Measurements from ENCODE around the gene WWTR1. TPM values are rescaled to one million over a fixed set of nuclear protein-coding genes. Genes with fewer than 3 reads are reported as not detected.

WWTR1 gene
- polyA plus RNA-seq, 2 of the 4 experiments (the other 2 are of a cell fraction) = 99.7 to 164 TPM

DNA sequence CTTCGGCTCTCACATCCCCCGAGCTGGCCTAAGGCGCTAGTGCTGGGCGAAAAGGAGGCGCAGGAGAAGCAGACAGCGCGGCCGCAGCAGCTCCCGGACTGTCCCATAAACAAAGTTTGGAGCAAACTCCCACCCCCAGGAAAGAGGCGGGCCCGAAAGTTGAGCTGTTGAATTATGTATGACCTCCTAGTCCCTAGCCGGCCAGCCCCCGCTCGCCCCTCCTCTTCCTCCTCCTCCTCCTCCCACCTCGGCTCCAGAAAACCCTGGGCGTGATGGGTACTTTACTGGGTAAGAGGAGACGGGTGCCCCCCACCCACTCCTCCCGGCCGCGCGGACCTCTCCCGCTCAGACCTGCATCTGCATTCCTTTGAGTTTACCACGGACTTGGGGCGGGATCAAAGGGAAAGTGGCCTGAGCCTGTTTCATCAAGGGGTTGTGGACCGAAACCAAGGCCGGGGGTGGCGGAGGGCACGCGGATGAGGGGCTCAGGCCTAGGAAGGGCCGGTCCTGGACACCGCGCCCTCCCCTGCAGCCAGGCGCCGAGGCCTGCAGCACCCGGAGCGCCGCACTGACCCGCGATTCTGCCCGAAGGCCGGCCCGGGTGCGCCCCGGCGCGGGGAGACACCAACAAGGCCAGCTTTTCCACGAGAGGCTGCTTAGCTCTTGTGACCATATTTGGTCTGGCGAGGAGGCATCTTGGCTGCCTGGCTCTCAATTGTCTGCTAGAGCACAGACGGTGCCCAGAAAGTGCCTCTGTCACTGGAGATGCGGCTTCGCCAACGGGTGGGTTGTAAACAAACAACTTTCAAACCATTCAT lies at the start of gene WWTR1 (continued):
- TF ChIP-seq, protein P1, sequence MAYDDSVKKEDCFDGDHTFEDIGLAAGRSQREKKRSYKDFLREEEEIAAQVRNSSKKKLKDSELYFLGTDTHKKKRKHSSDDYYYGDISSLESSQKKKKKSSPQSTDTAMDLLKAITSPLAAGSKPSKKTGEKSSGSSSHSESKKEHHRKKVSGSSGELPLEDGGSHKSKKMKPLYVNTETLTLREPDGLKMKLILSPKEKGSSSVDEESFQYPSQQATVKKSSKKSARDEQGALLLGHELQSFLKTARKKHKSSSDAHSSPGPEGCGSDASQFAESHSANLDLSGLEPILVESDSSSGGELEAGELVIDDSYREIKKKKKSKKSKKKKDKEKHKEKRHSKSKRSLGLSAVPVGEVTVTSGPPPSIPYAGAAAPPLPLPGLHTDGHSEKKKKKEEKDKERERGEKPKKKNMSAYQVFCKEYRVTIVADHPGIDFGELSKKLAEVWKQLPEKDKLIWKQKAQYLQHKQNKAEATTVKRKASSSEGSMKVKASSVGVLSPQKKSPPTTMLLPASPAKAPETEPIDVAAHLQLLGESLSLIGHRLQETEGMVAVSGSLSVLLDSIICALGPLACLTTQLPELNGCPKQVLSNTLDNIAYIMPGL (CRISPR knock-in tag; IDR thresholded peaks at IDR 0.05; ENCODE audit: borderline replicate concordance) = peak; percentile 91; the same call in 1 of the 2 replicates
- TF ChIP-seq FOXS1 (CRISPR knock-in tag; IDR thresholded peaks at IDR 0.05) = 0 out of 2 replicates have a peak, but pooled peaks have one; percentile 31
- TF ChIP-seq ZC3H11A (IDR thresholded peaks at IDR 0.05) = no peak
- no peak for TF ChIP-seq SREBF2 (IDR thresholded peaks at IDR 0.05)
- TF ChIP-seq, protein P2, sequence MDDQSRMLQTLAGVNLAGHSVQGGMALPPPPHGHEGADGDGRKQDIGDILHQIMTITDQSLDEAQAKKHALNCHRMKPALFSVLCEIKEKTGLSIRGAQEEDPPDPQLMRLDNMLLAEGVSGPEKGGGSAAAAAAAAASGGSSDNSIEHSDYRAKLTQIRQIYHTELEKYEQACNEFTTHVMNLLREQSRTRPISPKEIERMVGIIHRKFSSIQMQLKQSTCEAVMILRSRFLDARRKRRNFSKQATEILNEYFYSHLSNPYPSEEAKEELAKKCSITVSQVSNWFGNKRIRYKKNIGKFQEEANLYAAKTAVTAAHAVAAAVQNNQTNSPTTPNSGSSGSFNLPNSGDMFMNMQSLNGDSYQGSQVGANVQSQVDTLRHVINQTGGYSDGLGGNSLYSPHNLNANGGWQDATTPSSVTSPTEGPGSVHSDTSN (IDR thresholded peaks at IDR 0.05) = peak; percentile 1; the same call in 1 of the 2 replicates
- no peak for TF ChIP-seq EP300 (IDR thresholded peaks at IDR 0.05)
- TF ChIP-seq, protein P3, sequence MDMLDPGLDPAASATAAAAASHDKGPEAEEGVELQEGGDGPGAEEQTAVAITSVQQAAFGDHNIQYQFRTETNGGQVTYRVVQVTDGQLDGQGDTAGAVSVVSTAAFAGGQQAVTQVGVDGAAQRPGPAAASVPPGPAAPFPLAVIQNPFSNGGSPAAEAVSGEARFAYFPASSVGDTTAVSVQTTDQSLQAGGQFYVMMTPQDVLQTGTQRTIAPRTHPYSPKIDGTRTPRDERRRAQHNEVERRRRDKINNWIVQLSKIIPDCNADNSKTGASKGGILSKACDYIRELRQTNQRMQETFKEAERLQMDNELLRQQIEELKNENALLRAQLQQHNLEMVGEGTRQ (IDR thresholded peaks at IDR 0.05) = no peak
- TF ChIP-seq, protein P4, sequence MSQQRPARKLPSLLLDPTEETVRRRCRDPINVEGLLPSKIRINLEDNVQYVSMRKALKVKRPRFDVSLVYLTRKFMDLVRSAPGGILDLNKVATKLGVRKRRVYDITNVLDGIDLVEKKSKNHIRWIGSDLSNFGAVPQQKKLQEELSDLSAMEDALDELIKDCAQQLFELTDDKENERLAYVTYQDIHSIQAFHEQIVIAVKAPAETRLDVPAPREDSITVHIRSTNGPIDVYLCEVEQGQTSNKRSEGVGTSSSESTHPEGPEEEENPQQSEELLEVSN (IDR thresholded peaks at IDR 0.05; ENCODE audit: borderline replicate concordance, low read depth) = peak; percentile 59; the same call in 1 of the 2 replicates
- TF ChIP-seq, protein P5, sequence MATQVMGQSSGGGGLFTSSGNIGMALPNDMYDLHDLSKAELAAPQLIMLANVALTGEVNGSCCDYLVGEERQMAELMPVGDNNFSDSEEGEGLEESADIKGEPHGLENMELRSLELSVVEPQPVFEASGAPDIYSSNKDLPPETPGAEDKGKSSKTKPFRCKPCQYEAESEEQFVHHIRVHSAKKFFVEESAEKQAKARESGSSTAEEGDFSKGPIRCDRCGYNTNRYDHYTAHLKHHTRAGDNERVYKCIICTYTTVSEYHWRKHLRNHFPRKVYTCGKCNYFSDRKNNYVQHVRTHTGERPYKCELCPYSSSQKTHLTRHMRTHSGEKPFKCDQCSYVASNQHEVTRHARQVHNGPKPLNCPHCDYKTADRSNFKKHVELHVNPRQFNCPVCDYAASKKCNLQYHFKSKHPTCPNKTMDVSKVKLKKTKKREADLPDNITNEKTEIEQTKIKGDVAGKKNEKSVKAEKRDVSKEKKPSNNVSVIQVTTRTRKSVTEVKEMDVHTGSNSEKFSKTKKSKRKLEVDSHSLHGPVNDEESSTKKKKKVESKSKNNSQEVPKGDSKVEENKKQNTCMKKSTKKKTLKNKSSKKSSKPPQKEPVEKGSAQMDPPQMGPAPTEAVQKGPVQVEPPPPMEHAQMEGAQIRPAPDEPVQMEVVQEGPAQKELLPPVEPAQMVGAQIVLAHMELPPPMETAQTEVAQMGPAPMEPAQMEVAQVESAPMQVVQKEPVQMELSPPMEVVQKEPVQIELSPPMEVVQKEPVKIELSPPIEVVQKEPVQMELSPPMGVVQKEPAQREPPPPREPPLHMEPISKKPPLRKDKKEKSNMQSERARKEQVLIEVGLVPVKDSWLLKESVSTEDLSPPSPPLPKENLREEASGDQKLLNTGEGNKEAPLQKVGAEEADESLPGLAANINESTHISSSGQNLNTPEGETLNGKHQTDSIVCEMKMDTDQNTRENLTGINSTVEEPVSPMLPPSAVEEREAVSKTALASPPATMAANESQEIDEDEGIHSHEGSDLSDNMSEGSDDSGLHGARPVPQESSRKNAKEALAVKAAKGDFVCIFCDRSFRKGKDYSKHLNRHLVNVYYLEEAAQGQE (IDR thresholded peaks at IDR 0.05) = no peak
- no peak for TF ChIP-seq NPAS2 (CRISPR knock-in tag; IDR thresholded peaks at IDR 0.05; ENCODE audit: borderline replicate concordance)
- no peak for TF ChIP-seq FOSL2 (IDR thresholded peaks at IDR 0.05)
- TF ChIP-seq FOSL2 (CRISPR knock-in tag; IDR thresholded peaks at IDR 0.05) = no peak
- TF ChIP-seq JUN (IDR thresholded peaks at IDR 0.05) = peak; percentile 17 to 88; a peak in 3 of 5 replicates
- TF ChIP-seq ZNF302 (CRISPR knock-in tag; IDR thresholded peaks at IDR 0.05) = 0 out of 2 replicates have a peak, but pooled peaks have one; percentile 47
- no peak; the same call in none of the 3 replicates for TF ChIP-seq SMC3 (IDR thresholded peaks at IDR 0.05)

DNA sequence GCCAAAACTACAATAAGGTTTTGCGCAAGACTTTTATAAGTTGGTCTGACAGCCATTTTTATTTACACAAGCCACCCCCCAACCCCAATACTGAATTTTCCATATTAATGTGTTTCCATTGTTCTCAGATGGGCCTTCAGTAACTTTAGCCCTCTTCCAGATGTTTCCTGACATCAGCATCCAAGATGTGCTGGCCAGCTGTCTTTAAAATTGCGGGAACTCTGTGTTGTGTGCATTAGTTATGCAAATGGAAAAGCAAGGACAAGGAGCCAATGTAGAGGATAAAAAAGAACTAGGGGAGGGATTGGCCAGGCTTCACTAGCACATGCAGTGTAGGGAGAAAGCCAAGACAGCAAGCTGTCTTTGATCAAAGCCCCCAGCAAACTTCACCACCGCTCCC lies 49.1 kb upstream of the WWTR1 start:
- no peaks in the 10 kb centered on the region for H3K9me3 ChIP-seq
- 0 out of 3 replicates have a peak, but pooled peaks cover 5% of the 10 kb centered on the region for H3K4me1 ChIP-seq
- FAIRE-seq (no peak), ATAC-seq (no peak), DNase-seq (ENCODE audit: low read depth in 1 of 2, low spot score in 1 of 2) (no peak)
- no peak overlapping the region for H3K27ac ChIP-seq
- ChIA-PET CTCF (interaction anchor here (1.1 to 5.2 kb wide), 2 partner anchors 11 to 111 kb away, joined by 3 to 22 read pairs; no protein-coding TSS in a partner anchor), POLR2A (no interaction called here)
- no peak overlapping the region for H3K4me2 ChIP-seq
- WGBS (ENCODE audit: missing lambda C conversion rate) = 95% methylated on average over 3 of the region's 3 CpGs
- H3K4me3 ChIP-seq = no peak overlapping the region
- TF ChIP-seq, protein P5 (IDR thresholded peaks at IDR 0.05) = no peak
- TF ChIP-seq ESRRA (IDR thresholded peaks at IDR 0.05; ENCODE audit: borderline replicate concordance, low read length) (no peak), HOXB13 (CRISPR knock-in tag; IDR thresholded peaks at IDR 0.05; ENCODE audit: low read depth) (no peak), JUNB (IDR thresholded peaks at IDR 0.05) (no peak), TP53 (CRISPR knock-in tag; IDR thresholded peaks at IDR 0.05) (no peak), CEBPB (IDR thresholded peaks at IDR 0.05) (no peak), ZFP36 (IDR thresholded peaks at IDR 0.05; ENCODE audit: borderline replicate concordance, partially characterized antibody) (no peak), TFCP2L1 (CRISPR knock-in tag; IDR thresholded peaks at IDR 0.05) (no peak), FOSL2 (IDR thresholded peaks at IDR 0.05) (no peak), FOSL2 (CRISPR knock-in tag; IDR thresholded peaks at IDR 0.05) (no peak), GATA3 (IDR thresholded peaks at IDR 0.05; ENCODE audit: borderline replicate concordance) (no peak), NPAS2 (CRISPR knock-in tag; IDR thresholded peaks at IDR 0.05; ENCODE audit: borderline replicate concordance) (no peak), JUN (IDR thresholded peaks at IDR 0.05) (no peak)
- TF ChIP-seq, protein P6, sequence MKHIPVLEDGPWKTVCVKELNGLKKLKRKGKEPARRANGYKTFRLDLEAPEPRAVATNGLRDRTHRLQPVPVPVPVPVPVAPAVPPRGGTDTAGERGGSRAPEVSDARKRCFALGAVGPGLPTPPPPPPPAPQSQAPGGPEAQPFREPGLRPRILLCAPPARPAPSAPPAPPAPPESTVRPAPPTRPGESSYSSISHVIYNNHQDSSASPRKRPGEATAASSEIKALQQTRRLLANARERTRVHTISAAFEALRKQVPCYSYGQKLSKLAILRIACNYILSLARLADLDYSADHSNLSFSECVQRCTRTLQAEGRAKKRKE (CRISPR knock-in tag; IDR thresholded peaks at IDR 0.05; ENCODE audit: low read depth) = no peak
